ENCODE measurements around the gene SAXO1.

Gene SAXO1

GRCh38 chr9:18887546-18887945 is 145.5 kb downstream of the SAXO1 start:
- H3K4me1 ChIP-seq (ENCODE audit: control insufficient read depth, low read depth, low read length): no peaks in the 10 kb centered on the region

DNA sequence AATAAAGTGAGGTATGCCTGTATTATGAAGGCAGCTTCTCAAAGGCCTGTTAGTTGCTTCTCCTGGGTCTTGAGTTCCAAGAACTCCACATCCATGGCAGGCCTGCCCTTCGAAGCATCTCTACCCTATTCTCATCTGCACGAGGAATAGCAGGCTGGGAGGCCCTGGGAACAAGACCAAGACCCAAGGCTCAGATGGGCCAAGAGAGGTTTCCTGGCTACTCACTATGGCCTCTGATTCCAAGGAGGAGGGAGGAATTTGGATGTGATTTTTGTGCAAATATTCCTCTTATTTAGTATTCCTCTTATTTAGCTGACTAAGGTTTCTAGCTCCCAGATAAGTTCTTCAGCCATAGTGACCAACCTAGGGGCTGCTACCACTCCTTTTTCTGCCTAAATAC is 151.3 kb downstream of the SAXO1 start:
- Histone ChIP-seq H3K9ac (ENCODE audit: low read length) (no peak overlapping the region), H3K4me1 (ENCODE audit: control insufficient read depth, low read depth, low read length) (no peaks in the 10 kb centered on the region), H3K9me3 (ENCODE audit: control insufficient read depth, low read depth, low read length) (no peaks in the 10 kb centered on the region), H3K36me3 (ENCODE audit: control insufficient read depth, low read depth, low read length) (no peaks in the 10 kb centered on the region), H3K27me3 (ENCODE audit: control insufficient read depth, insufficient read depth, low read length) (no peaks in the 10 kb centered on the region), H3K27ac (ENCODE audit: low read length) (no peak overlapping the region), H3K4me3 (ENCODE audit: low read length) (no peak overlapping the region)

More at GRCh38 chr9:18887546-18887945, 145.5 kb downstream of the SAXO1 start:
- Histone ChIP-seq H3K9me3 (ENCODE audit: control insufficient read depth, low read depth, low read length) (no peaks in the 10 kb centered on the region), H3K4me3 (ENCODE audit: low read length) (no peak overlapping the region), H3K27ac (ENCODE audit: low read length) (no peak overlapping the region), H3K9ac (ENCODE audit: low read length) (no peak overlapping the region), H3K36me3 (ENCODE audit: control insufficient read depth, low read depth, low read length) (no peaks in the 10 kb centered on the region), H3K27me3 (ENCODE audit: control insufficient read depth, insufficient read depth, low read length) (no peaks in the 10 kb centered on the region)

GRCh38 chr9:18877984-18878383 is 155.0 kb downstream of the SAXO1 start:
- Histone ChIP-seq H3K27me3 (ENCODE audit: control insufficient read depth, insufficient read depth, low read length) (no peaks in the 10 kb centered on the region), H3K9me3 (ENCODE audit: control insufficient read depth, low read depth, low read length) (no peaks in the 10 kb centered on the region), H3K9ac (ENCODE audit: low read length) (no peak overlapping the region), H3K4me1 (ENCODE audit: control insufficient read depth, low read depth, low read length) (no peaks in the 10 kb centered on the region), H3K27ac (ENCODE audit: low read length) (no peak overlapping the region), H3K4me3 (ENCODE audit: low read length) (no peak overlapping the region), H3K36me3 (ENCODE audit: control insufficient read depth, low read depth, low read length) (no peaks in the 10 kb centered on the region)

All from iPS-18a (cell line).